D721Med (cell line): Measurements from ENCODE around the gene RPS6KL1.
A peak's percentile ranks its signal among the peaks of the same experiment; 100 is the strongest.

Experiments
- DNase-seq: peaks from one replicate; pipeline ENCODE4 v3.0.0; 2011; ENCODE audit warnings: low spot score; ENCODE audit not compliant: insufficient read length
- FAIRE-seq: peaks from 2 replicates; lab custom pipeline; 2011; peaks lifted over from hg19 to GRCh38; lab: Jason Lieb, UNC
- CTCF ChIP-seq: IDR thresholded peaks from 2 replicates; pipeline ENCODE4 v1.5.1; 2012; ENCODE audit warnings: mild to moderate bottlenecking, control low read depth; ENCODE audit not compliant: insufficient read depth; ENCODE audit errors: missing control alignments

Gene RPS6KL1

GRCh38 chr14:74922752-74923401, at the start of gene RPS6KL1:
Gene RPS6KL1 (minus strand): TSS chr14:74923260. CDS start chr14:74921541, 1,719 bp downstream.
- no peak for FAIRE-seq
- peak; percentile 99 for DNase-seq
- TF ChIP-seq CTCF = no peak

DNA sequence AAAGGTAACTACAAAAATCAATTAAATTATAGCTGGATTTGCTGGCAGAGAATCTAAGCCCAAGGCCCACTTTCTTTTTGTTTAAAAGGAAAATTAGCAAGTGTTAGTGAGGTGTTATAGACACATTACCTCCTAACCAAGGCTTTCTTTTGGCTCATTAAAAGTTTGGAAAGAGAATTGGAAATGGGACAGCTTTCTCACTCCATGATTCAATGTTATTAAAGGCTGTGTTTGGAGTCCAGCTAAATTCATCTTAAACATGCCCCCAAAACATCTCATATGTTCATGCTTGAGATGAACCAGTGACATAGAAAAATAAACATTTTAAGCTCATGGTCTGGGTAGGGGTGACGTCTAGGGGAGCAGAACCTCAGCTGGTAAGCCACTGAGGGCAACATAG, 45.8 kb upstream of the RPS6KL1 start:
- FAIRE-seq (no peak), DNase-seq (no peak)
- no peak for TF ChIP-seq CTCF

DNA sequence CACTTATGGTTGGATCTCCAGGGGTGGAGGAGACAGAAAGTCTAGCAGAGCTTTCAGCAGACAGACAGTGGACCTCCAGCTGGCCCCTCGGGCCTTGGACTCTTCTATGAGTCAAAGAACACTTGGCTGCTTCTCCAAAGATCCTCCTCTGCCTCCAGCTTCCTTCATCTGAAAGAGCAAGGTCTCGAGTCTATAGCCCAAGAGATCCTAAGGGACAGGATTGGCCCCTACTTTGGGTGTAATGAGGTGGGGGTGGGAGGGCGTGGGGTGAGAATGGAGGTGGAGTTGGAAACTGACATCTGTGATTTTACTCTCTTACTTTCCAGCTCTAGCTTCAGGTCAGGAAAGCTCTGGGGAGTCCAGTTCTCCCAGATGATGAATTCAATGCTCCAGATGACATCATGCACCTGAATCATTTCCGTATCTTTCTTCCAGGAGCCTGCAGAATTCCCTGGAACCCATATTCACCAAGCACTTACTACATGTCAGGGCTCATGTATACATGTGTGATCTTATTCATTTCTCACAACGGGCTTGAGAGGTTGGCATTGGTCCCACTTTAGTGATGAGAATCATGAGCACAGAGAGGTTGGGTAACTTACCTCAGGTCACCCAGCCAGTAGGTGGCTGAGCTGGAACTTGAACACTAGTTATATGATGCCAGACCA, 42.6 kb upstream of the RPS6KL1 start:
- no peak for TF ChIP-seq CTCF
- DNase-seq (no peak), FAIRE-seq (no peak)

- no peak for DNase-seq
- TF ChIP-seq CTCF = no peak
- FAIRE-seq = no peak
Observed at GRCh38 chr14:74964787-74965485, 41.9 kb upstream of the RPS6KL1 start.

- FAIRE-seq (no peak), DNase-seq (no peak)
- no peak for TF ChIP-seq CTCF
Observed at GRCh38 chr14:74963705-74964271, 40.7 kb upstream of the RPS6KL1 start.

GRCh38 chr14:74963178-74963704, 40.2 kb upstream of the RPS6KL1 start:
- TF ChIP-seq CTCF = no peak
- no peak for FAIRE-seq
- no peak for DNase-seq
